ENCODE measurements around the gene ZNF821.
"Not testable (repeated sequence)": the region's sequence is repeated elsewhere in the genome, so short reads cannot be mapped to it uniquely, and the experiment has no call there.

The ZNF821 gene

DNA sequence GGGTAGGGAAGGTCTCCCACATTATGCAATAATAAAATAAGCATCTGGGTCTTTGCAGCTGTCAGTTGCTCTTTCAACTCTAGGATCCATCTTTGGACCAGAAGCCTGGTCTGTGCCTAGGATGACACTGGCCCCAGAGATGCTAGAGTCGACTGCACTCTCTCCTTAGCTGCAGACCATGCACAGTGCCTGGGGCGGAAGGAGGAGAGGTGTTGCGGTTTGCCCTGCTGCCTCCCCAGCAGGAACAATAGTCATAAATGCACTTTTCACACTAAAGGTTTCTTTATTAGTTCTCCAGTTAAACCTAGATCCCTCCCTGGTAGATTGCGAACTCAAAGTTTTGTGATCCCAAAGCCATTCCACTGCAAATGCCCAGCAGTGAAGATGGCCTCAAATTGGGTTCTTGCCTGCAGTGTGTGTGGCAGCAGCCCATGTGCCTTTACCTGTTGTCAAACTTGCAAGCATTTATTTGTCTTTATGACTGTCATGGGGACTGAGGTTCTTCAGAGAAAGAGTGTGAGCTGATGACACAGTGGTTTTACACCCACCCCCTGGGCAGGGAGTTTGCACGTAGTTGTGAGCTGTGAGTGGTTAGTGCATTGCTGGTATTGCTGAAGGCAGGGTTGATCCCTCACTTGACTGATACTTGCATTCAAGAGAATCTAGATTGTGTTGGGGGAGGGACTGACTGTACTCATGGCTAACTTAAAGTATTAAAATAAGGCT is 27.9 kb downstream of the ZNF821 start:
- no peak for DNase-seq

DNA sequence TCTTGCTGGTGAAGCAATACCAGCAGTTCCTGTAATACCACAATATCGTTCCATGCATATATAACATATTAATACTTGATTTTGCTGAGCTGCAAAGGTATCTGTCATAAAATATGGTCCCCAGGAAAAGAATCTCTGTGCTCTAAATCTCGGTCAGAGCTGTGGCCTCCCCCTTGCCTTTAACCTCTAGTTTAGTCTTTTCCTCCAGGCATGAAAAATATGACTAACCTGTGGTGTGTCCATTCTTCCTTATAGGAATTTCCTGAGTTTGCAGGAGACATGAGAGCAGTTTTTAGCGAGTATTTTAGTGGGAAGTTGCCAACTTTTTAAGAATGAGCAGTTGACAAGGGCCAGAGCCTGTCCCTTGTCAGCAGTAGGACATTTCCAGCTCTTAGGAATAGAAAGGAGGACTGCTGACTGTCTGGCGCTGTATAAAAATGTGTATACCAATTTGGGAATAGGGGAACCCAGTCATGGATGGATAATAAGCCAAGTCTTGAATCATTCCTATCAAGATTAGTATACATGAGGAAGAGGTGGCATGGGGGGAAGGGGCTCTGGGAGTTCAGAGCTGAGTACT is 29.5 kb downstream of the ZNF821 start:
- no peak for DNase-seq

DNA sequence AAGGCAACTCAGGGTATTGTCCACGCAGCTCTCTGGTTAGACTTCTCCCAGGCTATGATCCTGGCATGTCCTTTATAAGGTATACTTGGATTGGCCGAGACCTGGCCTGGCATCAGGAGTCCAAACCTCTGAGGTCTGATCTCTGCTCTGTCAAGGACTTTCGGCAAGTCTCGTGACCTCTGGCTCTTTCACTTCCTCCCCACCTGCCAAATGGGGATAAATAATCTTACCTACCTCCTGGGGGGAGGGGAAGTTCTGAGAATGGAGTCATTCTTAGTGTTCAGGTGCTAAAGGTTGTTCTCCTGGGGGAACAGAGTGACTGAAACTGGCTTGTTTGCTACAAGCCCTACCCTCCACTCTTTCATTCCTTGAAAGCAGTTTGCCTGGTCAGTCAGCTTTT is 30.6 kb downstream of the ZNF821 start:
- no peak for DNase-seq

DNA sequence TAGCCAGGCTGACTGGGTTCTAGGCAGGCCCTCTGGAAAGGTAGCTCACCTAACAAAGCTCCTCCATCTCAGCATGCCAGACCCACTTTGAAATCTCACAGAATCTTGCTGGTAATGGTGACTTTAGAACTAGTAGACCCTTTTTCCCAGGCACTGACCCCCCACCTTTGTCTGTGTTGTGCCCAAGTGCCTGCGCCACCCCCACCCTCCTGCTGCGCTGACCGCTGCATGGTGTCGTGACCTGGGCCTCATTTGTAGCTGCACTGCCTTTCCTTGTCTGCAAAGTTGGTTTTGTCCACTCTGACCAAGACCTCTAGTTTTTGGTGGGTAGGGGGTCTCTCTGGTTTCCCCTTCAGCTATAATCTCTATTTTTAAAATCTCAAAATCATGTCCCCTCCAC is 31.4 kb downstream of the ZNF821 start:
- DNase-seq = no peak

DNA sequence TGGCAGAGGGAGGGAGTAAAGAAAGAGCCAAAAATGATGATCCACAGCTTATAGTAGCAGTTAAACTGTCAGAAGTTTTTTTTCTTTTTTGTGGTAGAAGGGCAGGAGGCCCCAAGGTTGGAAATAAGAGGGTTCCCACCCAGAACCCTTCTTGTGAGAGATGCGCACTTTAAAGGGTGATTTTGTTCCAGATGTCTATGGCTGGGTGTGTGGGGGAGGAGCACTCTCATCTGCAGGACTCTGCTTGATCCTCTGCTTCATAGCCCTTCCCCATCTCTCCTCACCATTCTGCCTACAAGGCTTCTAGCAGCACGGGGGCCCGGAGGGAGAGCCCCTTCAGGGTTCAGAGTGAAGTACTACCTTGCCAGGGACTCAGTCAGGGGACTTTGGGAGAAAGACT is 31.8 kb downstream of the ZNF821 start:
- no peak for DNase-seq

DNA sequence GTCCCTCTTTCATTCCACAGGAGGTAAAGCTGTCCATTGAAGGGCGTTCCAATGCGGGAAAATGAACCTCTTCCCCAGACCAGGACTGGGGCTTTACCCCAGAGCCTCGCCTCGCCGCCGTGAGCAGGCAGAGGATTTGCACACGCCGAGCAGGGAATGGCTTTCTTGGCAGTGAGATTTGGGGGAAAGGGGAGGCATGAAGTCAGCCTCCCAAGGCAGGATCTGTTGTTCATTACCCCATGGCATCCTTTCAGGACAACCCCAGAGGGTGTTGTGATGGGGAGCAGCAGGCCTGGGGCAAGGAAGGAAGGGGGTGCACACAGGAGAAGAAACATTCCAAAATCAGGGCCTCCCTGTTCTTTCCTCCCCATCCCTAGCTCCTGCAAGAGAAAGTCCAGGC is 32.2 kb downstream of the ZNF821 start:
- DNase-seq = no peak

DNA sequence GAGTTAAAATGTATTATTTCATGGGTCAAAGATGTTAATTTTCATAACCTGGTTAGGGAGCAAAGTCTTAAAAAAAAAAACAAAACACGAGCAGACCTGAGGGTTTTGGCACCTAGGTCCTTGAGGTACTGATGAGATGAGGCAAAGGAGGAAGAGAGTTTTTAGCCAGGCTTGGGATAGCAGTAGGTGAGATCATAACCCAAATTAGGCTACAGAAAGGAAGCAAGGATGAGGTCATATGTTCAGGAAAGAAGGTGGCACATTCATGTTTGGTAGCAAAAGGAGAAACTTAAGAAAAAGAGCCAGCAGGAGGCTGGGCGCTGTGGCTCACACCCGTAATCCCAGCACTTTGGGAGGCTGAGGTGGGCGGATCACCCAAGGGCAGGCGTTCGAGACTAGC is 35.4 kb downstream of the ZNF821 start:
- no peak for DNase-seq

DNA sequence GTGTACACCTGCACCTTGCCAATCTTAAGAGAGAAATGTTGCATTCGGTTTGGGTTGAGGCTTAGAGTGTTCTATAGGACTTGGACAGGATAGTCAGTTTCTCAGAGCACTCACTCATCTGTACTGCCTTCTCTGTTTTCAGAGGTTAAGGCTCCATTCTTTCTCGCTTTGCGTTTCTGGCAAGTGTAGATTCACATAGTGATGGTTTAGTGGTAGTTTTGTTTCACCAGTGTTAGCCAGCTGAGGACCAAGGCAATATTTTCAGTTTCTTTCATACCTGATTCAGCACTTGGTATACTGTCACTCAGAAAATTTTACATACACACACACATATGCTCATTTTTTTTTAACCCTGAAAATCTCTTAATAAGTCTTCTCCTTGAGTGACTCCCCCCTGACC is 36.9 kb downstream of the ZNF821 start:
- DNase-seq = no peak

DNA sequence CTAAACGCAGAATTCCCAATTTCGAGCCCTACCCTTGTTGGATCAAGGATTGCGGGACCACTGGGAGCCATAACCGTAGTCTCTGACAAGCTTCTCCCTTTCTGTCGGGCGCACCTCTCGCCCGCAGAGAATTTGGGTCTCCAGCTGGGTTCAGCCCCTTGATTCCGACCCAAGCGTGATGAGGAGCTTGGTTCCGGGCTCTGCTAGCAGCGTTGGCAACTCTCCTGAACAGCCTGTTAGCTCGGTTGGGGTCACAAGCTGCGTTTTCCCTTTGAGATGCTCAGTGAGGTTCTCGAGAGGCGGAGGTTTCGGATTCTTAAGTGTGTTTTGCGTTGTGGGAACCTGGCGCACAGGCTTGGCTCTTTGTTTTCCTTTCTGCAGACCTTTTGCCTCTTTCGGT is 37.6 kb downstream of the ZNF821 start:
- DNase-seq = no peak

DNA sequence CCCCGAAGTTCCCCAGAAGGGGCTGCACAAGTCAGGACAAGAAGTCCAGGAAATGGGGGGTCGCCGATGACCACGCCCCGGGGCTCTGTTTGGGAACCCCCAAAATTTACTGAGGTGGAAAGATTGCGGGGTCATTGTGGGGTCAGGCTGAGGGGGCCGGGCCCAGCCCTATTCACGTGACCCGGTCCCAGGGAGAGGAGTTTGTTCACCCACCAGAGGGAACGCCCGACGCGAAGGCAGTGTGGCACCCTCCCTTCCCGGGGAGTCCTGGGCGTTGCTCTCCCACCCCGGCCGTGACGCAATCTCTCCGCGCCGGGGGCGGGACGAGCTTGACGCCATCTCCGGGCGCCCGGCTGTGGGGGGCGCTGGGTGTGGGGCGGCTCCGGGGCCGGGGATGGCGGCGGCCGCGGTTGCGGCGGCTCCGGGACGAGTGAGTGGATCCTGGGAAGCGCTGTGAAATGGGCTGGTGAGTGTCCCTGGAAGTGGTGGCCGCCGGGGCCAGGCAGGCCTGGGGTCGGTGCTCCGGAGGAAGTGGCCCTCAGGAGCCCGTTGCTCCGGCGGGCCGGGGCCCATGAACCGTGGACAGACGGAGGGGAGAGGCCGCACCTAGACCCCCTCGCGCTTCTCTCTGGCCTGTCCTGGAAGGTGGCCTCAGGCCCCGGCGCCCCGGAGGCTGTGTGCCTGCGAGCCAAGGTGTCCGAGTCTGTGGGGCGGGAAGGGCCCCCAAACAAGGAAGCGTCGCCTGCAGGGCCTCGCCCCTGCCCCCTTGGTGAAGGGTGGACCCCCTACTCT is 38.1 kb downstream of the ZNF821 start, which contains the start of gene ATXN1L:
Gene ATXN1L, plus strand, starts transcription at position 338 of the 792 bp plus-strand sequence. CDS start 3,765 bp downstream, outside the sequence.
- DNase-seq = peak; percentile 77 to 87 (median 84)

DNA sequence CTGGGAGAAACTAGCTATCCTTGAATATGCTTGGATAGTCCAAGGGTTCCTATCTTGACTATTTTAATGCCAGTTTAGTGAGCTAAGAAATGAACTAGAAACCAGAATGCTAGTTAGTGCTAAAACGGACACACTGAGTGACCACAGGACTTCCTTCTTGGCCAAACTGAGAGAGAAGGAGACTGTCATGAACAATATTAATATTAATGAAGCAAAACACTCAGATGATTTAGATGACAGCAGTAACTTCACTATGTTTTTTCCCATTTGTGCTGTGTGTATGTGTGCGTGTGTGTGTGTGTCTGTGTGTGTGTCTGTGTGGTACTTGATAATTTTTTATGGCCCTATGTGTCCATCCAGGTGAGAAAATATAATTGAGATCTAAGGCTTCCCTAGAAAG is 40.4 kb downstream of the ZNF821 start:
- DNase-seq = no peak

DNA sequence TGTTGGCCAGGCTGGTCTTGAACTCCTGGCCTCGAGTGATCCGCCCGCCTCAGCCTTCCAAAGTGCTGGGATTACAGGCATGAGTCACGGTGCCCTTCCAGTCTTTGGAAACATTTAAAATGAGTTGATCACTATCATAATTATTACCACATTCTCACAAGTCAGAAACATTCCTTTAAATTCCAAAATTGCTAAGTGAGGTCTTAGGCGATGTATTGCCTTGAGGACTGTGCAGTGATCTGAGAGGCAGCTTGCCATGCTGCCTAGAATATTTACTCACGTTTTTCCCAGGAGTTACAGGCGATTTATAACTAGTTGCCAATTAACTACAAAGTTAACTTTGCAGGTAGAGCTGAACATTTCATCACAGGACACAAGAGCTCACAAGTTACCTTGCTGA is 43.9 kb downstream of the ZNF821 start:
- no peak for DNase-seq

DNA sequence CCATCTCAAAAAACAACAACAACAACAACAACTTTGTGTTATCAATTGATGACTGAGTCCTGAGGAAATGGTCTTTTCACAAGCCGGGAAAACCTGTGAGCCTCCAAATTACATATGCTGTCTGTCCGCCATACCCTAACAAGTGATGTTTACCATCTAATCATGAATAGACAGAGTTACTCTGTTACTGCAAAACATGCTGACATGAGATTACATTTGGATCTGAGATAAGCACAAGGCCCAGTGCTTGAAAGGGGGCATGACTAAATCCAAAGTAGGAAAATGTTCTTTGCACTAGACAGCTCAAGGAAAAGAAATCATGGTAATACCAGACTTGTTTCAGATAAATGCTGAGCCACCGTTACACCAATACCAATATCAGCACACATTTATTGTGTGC is 46.8 kb downstream of the ZNF821 start:
- no peak for DNase-seq

DNA sequence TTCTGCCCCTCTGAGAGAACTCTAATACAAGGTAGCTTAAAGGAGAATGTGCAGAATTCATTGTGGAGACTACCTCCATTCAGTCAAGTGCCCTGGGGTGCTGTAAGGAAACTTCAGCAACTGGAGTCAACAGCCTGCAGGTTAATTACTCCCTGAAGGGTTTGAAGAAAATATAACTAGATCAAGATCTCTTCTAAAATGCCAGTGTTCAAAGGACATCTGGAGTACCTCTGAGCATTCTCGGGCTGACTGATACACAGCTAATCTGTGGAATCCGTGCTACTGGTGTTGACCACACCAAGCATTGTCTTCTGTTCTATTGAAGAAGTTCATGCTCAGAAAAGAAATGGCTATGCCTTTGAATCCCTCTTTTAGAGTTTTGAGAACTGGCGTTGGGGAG is 49.7 kb downstream of the ZNF821 start:
- no peak for DNase-seq

DNA sequence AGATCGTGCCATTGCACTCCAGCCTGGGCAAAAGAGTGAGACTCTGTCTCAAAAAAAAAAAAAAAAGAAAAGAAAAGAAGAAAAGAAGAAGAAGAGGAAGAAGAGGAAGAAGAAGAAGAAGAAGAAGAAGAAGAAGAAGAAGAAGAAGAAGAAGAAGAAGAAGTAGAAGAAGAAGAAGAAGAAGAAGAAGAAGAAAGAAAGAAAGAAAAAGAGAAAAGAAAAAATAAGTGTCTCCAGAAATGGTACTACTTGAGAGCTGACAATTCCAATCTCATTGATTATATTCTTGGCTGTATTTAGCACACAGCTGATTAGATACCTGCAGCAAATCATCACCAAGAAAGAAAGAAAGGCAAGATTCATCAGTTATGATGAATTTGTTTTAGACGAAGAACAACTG is 51.9 kb downstream of the ZNF821 start:
- not testable (repeated sequence) for DNase-seq

DNA sequence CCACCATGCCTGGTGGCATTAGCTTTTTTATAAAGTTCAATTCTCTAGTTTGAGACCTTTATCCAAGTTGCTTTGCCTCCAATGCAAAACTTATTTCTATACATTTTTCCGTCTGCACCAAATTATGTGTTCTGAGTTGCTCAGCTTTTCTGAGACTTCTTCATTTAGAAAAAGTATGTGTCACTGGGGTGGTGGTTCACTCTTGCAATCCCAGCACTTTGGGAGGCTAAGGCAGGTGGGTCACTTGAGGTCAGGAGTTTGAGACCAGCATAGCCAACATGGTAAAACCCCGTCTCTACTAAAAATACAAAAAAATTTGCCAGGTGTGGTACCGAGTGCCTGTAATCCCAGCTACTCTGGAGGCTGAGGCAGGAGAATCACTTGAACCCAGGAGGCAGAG is 52.3 kb downstream of the ZNF821 start:
- DNase-seq = not testable (repeated sequence)

DNA sequence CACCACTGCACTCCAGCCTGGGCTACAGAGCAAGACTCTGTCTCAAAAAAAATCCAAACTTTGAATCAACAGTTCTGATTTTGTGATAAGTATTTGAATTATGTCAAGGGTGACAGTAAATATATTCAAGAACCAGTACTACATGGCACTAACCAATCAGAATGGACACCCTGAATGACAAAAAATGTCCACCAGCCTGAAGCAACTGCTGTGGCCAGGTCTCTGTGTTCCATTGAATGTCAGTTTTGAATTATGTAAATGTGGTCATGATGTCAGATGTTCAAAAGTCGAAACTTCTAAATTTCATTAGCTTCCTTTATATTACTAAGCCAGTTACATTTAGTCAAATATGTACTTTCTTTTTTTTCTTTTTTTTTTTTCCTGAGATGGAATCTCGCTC is 53.6 kb downstream of the ZNF821 start:
- no peak for DNase-seq

DNA sequence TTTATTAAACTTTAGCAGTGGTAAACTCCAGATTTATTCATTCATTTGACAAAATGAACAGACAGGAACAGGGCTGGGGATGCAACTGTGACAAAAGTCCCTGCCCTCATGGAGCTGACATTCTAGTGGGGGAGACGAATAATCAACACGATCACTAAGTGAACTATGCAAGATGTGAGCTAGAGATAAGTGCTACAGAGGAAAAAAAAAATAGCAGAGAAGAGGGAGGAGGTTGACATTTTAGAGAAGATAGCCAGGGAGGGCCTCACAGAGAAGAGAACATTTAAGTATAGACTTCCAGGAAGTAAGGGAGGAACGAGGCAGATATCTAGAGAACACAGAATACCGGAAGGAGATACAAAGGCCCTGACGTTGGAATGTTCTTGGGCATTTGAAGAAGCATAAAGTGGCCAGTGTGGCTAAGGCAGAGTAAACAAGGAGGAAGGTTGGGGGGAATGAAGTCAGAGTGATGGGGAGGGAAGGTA is 57.4 kb downstream of the ZNF821 start:
- DNase-seq = no peak

DNA sequence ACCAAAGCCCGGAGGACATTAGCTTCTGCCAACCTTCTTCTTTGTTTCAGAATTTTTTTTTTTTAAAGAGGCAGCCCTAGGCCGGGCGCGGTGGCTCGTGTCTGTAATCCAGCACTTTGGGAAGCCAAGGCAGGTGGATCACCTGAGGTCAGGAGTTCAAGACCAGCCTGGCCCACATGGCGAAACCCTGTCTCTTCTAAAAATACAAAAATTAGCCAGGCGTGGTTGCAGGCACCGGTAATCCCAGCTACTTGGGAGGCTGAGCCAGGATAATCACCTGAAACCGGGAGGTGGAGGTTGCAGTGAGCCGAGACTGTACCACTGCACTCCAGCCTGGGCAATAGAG is 66.9 kb downstream of the ZNF821 start:
- DNase-seq = not testable (repeated sequence)

DNA sequence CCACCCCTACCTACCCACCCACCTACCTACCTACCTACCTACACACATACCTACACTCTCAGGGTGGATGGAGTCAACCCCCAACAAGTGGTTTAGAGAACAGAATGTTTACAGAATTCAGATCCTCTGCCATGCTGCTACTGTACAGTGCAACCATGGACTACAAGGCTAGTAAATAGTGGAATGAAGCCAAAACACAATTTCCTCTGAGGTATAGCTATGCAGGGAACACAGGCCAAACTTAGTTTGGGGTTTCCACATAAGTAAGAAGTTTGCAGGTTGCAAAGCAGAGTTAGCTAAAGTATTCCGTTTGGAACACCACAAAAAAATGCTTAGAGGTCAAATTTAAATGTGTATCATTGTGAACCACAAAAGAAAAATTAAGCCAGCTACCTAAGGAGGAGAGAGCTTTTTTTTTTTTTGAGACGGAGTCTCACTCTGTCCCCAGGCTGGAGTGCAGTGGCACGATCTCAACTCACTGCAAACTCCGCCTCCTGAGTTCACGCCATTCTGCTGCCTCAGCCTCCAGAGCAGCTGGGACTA is 72.7 kb downstream of the ZNF821 start:
- no peak for DNase-seq

DNA sequence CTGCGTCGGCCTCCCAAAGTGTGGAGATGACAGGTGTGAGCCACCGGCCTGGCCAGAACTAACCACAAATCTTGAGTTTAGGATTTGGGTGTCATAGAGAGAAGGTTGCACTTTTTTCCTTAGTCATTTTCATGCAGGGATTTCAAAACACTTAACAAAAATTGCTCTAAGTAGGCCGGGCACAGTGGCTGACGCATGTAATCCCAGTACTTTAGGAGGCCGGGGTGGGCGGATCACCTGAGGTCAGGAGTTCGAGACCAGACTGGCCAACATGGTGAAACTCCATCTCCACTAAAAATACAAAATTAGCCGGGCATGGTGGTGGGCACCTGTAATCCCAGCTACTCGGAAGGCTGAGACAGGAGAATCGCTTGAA is 73.8 kb downstream of the ZNF821 start:
- DNase-seq = not testable (repeated sequence)
